Transverse colon (tissue), 4 donors: ENCODE data around the gene NEMP2. TPM values are rescaled to one million over a fixed set of nuclear protein-coding genes. Genes with fewer than 3 reads are reported as not detected.

Experiments used
- DNase-seq: peaks from one replicate; pipeline ENCODE4 v3.0.0-alpha.2; 2019
- H3K27ac ChIP-seq, 4 donors: fragments of 200-600 bp; sonication (generic); 2 replicates each; pipeline ENCODE4 v1.5.1; 2016 to 2018; ENCODE audit warnings: inconsistent platforms in 4 of 4
- H3K27me3 ChIP-seq: fragments of 200-600 bp; sonication (generic); 2 replicates; pipeline ENCODE4 v1.5.1; 2017; ENCODE audit warnings: inconsistent platforms
- H3K36me3 ChIP-seq, 4 donors: fragments of 200-600 bp; sonication (generic); 2 replicates each; pipeline ENCODE4 v1.5.1; 2017 to 2019; ENCODE audit warnings: inconsistent platforms in 4 of 4
- H3K4me1 ChIP-seq, 4 donors: fragments of 200-600 bp; sonication (generic); 2 replicates each; pipeline ENCODE4 v1.5.1; 2017 to 2020; ENCODE audit warnings: inconsistent platforms in 4 of 4
- H3K4me3 ChIP-seq, 4 donors: fragments of 200-600 bp; sonication (generic); 1 replicate in 1 of 4; 2 replicates in 3 of 4; pipeline versions ENCODE4 v1.5.1 to v1.6.1; 2017 to 2019; ENCODE audit warnings: inconsistent platforms in 4 of 4
- H3K9me3 ChIP-seq, 2 donors: fragments of 200-600 bp; sonication (generic); 2 replicates each; pipeline ENCODE4 v1.5.1; 2017 to 2019; ENCODE audit warnings: inconsistent platforms in 2 of 2
- EP300 ChIP-seq: sonication (generic); formaldehyde crosslinking; IDR thresholded peaks from one replicate; pipeline ENCODE4 v1.6.1; 2017; ENCODE audit warnings: antibody characterized with exemption, low read depth
- POLR2A ChIP-seq: fragments of 450-650 bp; IDR thresholded peaks from one replicate; pipeline ENCODE4 v1.6.1; 2016; ENCODE audit warnings: antibody characterized with exemption, mild to moderate bottlenecking, moderate library complexity
- POLR2AphosphoS5 ChIP-seq, 3 donors: sonication (generic); formaldehyde crosslinking; IDR thresholded peaks; one replicate each; pipeline ENCODE4 v1.6.1; 2016; ENCODE audit warnings: antibody characterized with exemption in 3 of 3
- WGBS, 2 donors: methylation state at CpG; one replicate each; pipeline ENCODE4 v1.1.5; 2018; ENCODE audit warnings: low coverage in 1 of 2; 5-methylcytosine and 5-hydroxymethylcytosine counted together
- in situ Hi-C, 4 donors: fragments of 200-750 bp; cut with MboI; loops; one replicate each; pipeline versions ENCODE4 v1.15.0 to v1.15.1; 2017; ENCODE audit warnings: low sequenced_read_pairs in 3 of 4, low pct_ligation_motif_present in 1 of 4, low pct_unique_long_range_greater_than_20kb in 1 of 4
- intact Hi-C: fragments of 100-400 bp; cut with DNase I; formaldehyde crosslinking; loops from one replicate; pipeline ENCODE4 v1.15.1; 2023; ENCODE audit warnings: low total_unique reads
- total RNA-seq, 4 donors: library from RNA; depleted of rRNA; stranded (reverse); fragments of >200 nt; gene quantifications; one replicate each; pipeline ENCODE4 v1.1.0, GENCODE V29; 2016
- TF ChIP-seq, protein P1 (sequence below), 5 experiments: fragments of 200-600 bp in 3 of 5; fragments of 450-650 bp in 2 of 5; sonication (generic) in 3 of 5; IDR thresholded peaks; 1 replicate in 2 of 5; 2 replicates in 3 of 5; pipeline ENCODE4 v1.5.1; 2016 to 2017; ENCODE audit warnings: antibody characterized with exemption in 5 of 5, inconsistent platforms in 3 of 5, mild to moderate bottlenecking in 2 of 5, moderate library complexity in 1 of 5

Gene NEMP2
- total RNA-seq, 4 donors from 2014 or later = 0.20 to 2.4 (median 1.6) TPM; not detected in 1

DNA sequence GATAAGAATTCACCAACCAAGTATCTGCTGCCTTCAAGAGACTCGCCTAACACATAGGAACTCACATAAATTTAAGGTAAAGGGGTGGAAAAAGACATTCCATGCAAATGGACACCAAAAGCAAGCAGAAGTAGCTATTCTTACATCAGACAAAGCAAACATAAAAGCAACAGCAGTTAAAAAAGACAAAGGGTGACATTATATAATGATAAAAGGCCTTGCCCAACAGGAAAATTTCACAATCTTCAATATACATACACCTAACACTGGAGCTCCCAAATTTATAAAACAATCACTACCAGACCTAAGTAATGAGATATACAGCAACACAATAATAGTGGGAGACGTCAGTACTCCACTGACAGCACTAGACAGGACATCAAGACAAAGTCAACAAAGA lies 41.4 kb downstream of the NEMP2 start:
- H3K4me1 ChIP-seq = peaks cover 0 to 7% (median 6%) of the 10 kb centered on the region in 4 donors
- no peak for TF ChIP-seq EP300
- TF ChIP-seq POLR2A = no peak
- TF ChIP-seq POLR2AphosphoS5 (IDR thresholded peaks at IDR 0.05) = no peak
- TF ChIP-seq, protein P1, sequence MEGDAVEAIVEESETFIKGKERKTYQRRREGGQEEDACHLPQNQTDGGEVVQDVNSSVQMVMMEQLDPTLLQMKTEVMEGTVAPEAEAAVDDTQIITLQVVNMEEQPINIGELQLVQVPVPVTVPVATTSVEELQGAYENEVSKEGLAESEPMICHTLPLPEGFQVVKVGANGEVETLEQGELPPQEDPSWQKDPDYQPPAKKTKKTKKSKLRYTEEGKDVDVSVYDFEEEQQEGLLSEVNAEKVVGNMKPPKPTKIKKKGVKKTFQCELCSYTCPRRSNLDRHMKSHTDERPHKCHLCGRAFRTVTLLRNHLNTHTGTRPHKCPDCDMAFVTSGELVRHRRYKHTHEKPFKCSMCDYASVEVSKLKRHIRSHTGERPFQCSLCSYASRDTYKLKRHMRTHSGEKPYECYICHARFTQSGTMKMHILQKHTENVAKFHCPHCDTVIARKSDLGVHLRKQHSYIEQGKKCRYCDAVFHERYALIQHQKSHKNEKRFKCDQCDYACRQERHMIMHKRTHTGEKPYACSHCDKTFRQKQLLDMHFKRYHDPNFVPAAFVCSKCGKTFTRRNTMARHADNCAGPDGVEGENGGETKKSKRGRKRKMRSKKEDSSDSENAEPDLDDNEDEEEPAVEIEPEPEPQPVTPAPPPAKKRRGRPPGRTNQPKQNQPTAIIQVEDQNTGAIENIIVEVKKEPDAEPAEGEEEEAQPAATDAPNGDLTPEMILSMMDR (IDR thresholded peaks at IDR 0.05) = no peak
- intact Hi-C loops (no loop called here), in situ Hi-C loops (no loop called here)
- no peak overlapping the region for H3K27ac ChIP-seq
- H3K9me3 ChIP-seq = peaks cover 0 to 4% of the 10 kb centered on the region in 2 donors
- DNase-seq = no peak
- 88 to 96% methylated on average over 2 of the region's 2 CpGs for WGBS, 2 donors
- no peak overlapping the region for H3K4me3 ChIP-seq
- no peaks in the 10 kb centered on the region for H3K27me3 ChIP-seq
- peaks cover 0 to 53% (median 6%) of the 10 kb centered on the region in 4 donors for H3K36me3 ChIP-seq

DNA sequence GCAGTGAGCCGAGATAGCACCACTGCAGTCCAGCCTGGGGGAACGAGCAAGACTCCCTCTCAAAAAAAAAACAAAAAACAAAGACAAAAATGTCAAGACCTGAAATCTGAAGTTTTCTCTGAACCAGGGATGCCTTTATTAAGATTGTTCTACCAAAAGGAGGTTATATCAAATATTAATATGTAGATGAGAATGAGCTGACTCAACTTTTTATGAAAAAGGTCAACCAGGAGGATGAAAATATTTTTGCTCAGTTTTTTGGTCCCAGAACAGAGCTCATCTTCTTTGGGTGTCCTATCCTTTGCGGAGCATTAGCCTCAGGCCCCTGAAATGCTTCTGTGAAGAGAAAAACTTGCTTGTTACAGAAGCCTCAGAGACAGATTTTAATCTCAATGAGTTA lies 44.0 kb downstream of the NEMP2 start:
- intact Hi-C loops (no loop called here), in situ Hi-C loops (no loop called here)
- Histone ChIP-seq H3K27me3 (no peaks in the 10 kb centered on the region), H3K4me3 (no peak overlapping the region), H3K4me1 (peaks cover 0 to 7% (median 6%) of the 10 kb centered on the region in 4 donors), H3K9me3 (peaks cover 0 to 4% of the 10 kb centered on the region in 2 donors), H3K36me3 (peaks cover 0 to 41% (median 6%) of the 10 kb centered on the region in 4 donors), H3K27ac (no peak overlapping the region)
- WGBS, 2 donors = 53 to 95% methylated on average over 1 to 3 of the region's 3 CpGs
- TF ChIP-seq EP300 (no peak), POLR2AphosphoS5 (IDR thresholded peaks at IDR 0.05) (no peak)
- TF ChIP-seq, protein P1 (IDR thresholded peaks at IDR 0.05) = no peak
- no peak for DNase-seq

DNA sequence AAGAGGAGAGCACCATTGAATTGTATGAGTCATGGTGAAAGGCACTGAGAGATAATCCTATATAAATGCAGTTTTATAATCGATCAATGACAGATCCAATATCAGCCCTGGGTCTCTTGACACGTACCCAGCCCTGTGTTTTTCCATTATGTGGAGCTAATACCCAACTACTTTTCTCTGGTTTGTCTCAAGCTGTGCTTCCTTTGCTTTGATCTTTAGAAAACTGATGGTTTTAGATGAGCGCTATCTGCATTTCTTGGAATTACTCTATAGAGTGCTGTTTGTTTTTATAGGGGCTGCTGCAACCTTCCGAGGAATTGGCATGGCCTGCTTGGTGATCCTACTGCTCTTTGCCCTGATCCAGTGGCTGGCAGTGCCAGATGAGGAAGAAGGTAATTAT lies 45.0 kb downstream of the NEMP2 start:
- intact Hi-C loops = loop anchor here (10.0 kb wide), 1 partner anchor 85 kb away; the partner anchor contains the start of gene MFSD6
- TF ChIP-seq EP300 (no peak), POLR2AphosphoS5 (IDR thresholded peaks at IDR 0.05) (no peak), POLR2A (no peak)
- TF ChIP-seq, protein P1 (IDR thresholded peaks at IDR 0.05) = no peak

DNA sequence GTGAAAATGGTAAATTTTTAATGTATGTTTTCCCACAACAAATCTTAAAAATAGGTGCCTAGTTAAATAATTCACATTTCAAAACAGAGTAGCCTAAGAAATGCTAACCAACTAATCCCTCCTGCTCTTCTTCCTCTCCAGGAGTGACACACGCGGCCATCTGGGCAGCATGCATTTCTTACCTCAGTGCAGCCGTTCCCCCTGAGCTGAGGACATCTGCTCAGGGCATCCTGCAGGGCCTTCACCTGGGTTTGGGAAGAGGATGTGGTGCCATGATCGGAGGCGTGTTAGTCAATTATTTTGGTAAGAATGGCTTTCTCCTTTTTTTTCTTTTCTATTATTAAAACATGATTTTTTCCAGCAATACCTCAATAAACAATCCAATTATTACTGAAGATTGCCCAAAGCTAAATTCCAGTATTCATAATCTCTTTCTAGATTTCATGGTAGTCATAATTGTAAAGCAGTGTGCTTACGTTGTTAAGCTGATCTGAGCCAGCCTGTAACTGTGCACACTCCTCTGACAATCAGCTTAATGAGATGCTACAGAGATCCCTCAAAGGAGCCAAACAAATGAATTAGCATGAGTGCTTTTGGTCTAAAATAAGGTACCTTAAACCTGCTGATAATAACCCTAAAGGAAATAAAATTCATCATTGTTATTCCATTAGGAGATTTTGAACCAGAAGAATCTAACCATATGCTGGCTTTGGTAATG lies 45.8 kb downstream of the NEMP2 start:
- 98 to 100% methylated on average over 1 to 6 of the region's 6 CpGs for WGBS, 2 donors
- Histone ChIP-seq H3K4me3 (no peak overlapping the region), H3K4me1 (no peaks in the 10 kb centered on the region), H3K36me3 (peaks cover 0 to 41% (median 6%) of the 10 kb centered on the region in 4 donors), H3K27me3 (no peaks in the 10 kb centered on the region), H3K27ac (no peak overlapping the region), H3K9me3 (peaks cover 0 to 4% of the 10 kb centered on the region in 2 donors)
- TF ChIP-seq POLR2A = no peak
- no peak for TF ChIP-seq EP300
- no peak for TF ChIP-seq POLR2AphosphoS5 (IDR thresholded peaks at IDR 0.05)
- TF ChIP-seq, protein P1 (IDR thresholded peaks at IDR 0.05) = no peak
- no peak for DNase-seq
- in situ Hi-C loops = no loop called here
- intact Hi-C loops = loop anchor here (10.0 kb wide), 1 partner anchor 84 kb away; the partner anchor contains the start of gene MFSD6

More for the DNA sequence above, 45.0 kb downstream of the NEMP2 start:
- Histone ChIP-seq H3K27ac (no peak overlapping the region), H3K27me3 (no peaks in the 10 kb centered on the region), H3K4me1 (peaks cover 0 to 4% (median 3%) of the 10 kb centered on the region in 4 donors), H3K36me3 (peaks cover 0 to 41% (median 6%) of the 10 kb centered on the region in 4 donors), H3K9me3 (peaks cover 0 to 4% of the 10 kb centered on the region in 2 donors), H3K4me3 (no peak overlapping the region)
- DNase-seq = no peak
- WGBS, 2 donors = 93 to 96% methylated on average over 3 to 4 of the region's 4 CpGs
- in situ Hi-C loops = no loop called here
